ENCODE data around the gene AKR1D1.
"Not testable (repeated sequence)": the region's sequence is repeated elsewhere in the genome, so short reads cannot be mapped to it uniquely, and the experiment has no call there.

AKR1D1 gene

GRCh38 chr7:138125598-138126111, 49.4 kb downstream of the AKR1D1 start:
- DNase-seq, result no peak

GRCh38 chr7:138126928-138127327, 50.7 kb downstream of the AKR1D1 start:
- no peak for DNase-seq

- no peak for DNase-seq
Observed at GRCh38 chr7:138127996-138128395, 51.7 kb downstream of the AKR1D1 start.

DNA sequence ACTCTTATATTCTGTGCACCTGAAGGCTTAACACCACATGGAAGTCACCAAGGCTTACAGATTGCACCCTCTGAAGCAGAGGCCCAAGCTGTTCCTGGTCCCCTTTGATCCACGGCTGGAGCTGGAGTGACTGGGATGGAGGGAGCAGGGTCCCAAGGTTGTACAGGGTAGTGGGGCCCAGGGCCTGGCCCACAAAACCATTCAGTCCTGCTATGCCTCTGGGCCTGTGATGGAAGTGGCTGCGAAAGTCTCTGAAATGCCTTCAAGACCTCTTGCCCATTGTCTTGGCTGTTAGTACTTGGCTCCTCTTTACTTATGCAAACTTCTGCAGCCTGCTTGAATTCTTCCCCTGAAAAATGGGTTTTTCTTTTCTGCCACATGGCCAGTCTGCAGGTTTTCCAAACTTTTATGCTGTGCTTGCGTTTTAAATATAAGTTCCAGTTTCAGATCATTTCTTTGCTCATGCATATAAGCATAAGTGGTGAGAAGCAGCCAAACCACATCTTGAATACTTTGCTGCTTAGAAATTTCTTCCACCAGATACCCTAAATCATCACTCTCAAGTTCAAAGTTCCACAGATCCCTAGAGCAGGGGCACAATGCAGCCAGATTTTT, 53.4 kb downstream of the AKR1D1 start:
- no peak for DNase-seq

DNA sequence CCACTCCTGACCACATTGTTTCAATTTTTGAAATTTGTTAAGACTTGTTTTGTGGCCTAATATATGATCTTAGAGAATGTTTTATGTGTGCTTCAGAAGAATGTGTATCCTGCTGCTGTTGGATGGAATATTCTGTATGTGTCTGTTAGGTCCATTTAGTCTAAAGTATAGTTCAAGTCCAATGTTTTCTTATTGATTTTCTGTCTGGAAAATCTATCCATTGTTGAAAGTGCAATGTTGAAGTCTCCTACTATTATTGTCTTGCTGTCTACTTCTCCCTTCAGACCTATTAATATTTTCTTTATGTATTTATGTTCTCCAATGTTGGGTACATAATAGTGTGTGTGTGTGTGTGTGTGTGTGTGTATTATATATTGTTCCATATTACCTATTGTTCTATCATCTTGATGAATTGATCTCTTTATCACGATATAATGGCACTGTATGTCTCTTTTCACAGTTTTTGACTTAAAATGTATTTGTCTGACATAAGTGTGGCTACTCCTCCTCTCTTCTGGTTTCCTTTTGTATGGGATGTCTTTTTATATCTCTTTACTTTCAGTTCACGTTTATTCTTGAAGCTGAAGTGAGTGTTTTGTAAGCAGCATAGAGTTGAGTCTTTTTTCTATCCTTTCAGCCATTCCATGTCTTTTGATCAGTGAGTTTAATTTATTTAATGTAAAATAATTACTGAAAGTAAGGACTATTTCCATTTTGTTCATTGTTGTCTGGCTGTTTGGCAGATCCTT, 61.3 kb downstream of the AKR1D1 start:
- no peak for DNase-seq

- DNase-seq, result no peak
Observed at GRCh38 chr7:138138244-138138643, 62.0 kb downstream of the AKR1D1 start.

DNA sequence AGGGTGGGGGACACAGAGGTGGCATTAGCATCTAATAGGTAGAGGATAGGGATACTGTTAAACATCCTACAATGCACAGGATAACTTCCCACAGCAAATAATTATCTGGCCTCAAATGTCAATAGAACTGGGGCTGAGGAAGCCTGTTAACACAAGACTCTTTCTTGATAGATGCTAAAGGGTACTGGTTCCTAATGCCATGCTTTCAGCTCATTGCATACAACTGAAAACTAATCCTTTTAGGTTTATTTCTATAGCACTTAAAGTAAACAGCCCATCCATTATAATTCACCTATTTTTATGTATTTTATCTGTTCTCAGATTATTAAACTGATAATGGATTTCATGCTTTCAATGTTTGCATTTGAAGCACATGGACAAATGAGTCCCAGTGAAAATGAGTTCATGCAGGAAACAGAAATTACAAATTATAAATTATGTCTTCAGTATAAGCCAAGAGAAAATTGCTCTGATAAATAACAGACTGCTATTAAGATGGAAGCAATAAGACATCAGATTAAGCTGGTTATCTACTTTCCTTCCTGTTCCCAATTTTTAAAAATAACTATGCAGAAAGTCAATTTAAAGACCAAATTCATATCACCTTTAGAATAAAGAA, 66.4 kb downstream of the AKR1D1 start:
- DNase-seq, result no peak

DNA sequence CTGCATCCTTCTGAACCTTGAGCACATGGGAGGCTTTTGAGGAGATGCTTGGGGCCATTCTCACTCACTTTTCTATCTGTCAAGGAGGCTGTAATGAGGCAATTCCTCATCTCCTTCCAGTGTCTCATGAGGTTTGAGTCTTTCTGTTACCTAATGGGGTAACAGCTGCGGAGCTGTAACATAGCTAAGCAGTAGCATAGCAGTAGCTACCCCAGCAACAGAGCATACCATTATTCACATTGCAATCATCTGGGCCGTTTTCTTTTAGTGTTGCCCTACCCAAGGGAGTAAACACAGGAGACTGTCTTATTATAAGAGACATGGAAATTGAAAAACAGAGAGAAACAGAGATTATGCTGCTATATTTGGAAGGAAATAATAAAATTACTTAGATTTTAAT, 68.7 kb downstream of the AKR1D1 start:
- DNase-seq, result no peak

- DNase-seq, result not testable (repeated sequence)
Observed at GRCh38 chr7:138146221-138146620, 70.0 kb downstream of the AKR1D1 start.

GRCh38 chr7:138146757-138147734, 70.8 kb downstream of the AKR1D1 start:
- not testable (repeated sequence) for DNase-seq

- DNase-seq, result no peak
Observed at GRCh38 chr7:138151731-138152577, 75.7 kb downstream of the AKR1D1 start.

DNA sequence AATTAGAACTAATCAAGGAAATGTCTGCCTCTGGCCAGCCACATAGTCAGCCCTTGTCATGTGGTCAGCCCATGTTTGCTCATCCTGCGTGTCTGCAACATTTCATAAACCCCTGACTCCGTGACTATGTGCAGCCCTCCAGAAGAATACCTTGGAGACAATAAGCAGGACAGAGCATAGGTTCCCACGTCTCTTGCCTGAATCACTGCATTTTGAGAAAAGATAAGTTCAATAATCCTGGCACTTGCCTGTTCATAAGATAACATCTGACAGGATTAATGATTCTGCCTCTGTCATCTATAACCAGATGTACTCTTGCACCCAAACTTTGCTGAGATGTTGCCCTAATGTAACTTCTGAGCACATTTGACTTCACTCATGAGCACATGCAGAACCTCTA, 78.4 kb downstream of the AKR1D1 start:
- no peak for DNase-seq

- no peak for DNase-seq
Observed at GRCh38 chr7:138157702-138158101, 81.4 kb downstream of the AKR1D1 start.

GRCh38 chr7:138158739-138159528, 82.7 kb downstream of the AKR1D1 start:
- no peak for DNase-seq

DNA sequence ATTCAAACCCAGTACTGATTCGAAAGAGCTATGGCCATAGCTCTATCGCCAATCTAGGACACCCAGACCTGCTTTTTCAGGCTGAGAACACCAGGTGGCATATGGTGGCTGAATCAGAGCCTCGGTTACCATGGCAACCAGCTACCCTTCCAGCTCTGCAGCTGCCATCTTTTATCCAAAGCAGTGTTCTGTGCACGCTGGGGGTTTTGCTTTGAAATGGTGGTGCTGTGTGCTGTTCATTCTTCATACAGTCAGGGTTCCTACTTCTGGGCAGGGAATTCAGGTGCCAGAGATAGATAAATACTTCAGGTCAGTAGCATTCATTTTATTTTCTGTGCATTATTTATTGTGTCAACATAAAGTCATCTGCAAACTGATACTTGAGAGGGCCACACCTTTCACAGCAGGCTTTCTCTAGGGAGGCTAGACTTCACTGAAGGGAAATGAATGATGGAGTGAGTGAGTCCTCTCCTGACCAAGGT, 85.4 kb downstream of the AKR1D1 start:
- peak; percentile 90 to 92 for DNase-seq

- DNase-seq, result no peak
Observed at GRCh38 chr7:138162236-138162635, 86.0 kb downstream of the AKR1D1 start.

DNA sequence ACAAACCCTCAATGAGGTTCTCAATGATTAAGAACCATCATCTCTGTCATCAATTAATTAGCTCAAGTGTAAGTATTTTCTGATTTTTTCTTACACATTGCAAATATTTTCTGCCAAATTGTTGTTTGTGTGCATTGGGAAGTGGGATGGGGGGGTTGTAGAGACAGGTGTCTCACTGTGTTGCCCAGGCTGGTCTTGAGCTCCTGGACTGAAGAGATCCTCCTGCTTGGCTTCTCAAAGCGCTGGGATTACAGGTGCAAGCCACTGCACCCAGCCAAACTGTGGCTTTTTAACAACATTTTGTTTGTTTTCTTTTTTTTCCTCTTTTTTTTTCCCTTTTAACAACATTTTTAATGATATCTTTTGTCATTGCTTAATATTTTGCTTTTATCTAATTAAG, 87.5 kb downstream of the AKR1D1 start:
- no peak for DNase-seq

GRCh38 chr7:138164804-138165203, 88.5 kb downstream of the AKR1D1 start:
- DNase-seq, result no peak

DNA sequence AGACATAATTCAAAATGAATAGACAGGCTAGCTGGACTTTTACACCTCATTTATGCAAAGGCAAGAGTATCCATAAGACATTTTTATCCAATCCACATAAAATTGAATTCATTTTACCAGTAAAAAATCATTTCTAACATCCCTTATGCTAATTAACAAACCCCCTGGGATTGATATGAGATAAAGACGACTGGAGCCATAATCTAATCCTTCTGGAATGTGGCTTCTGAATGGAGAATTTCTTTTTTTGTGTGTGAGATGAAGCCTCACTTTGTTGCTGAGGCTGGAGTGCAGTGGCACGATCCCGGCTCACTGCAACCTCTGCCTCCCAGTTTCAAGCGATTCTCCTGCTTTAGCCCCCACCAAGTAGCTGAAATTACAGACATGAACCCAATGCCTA, 90.4 kb downstream of the AKR1D1 start:
- no peak for DNase-seq

GRCh38 chr7:138167222-138167621, 91.0 kb downstream of the AKR1D1 start:
- DNase-seq, result no peak

- DNase-seq, result no peak
Observed at GRCh38 chr7:138167869-138168296, 91.6 kb downstream of the AKR1D1 start.

All from NCI-H187 (cell line).